ENCODE data around the gene ZNF862. TPM values are rescaled to one million over a fixed set of nuclear protein-coding genes. Genes with fewer than 3 reads are reported as not detected.

Gene ZNF862
- total RNA-seq, 1 donor from 2014 or later = 22.6 TPM

DNA sequence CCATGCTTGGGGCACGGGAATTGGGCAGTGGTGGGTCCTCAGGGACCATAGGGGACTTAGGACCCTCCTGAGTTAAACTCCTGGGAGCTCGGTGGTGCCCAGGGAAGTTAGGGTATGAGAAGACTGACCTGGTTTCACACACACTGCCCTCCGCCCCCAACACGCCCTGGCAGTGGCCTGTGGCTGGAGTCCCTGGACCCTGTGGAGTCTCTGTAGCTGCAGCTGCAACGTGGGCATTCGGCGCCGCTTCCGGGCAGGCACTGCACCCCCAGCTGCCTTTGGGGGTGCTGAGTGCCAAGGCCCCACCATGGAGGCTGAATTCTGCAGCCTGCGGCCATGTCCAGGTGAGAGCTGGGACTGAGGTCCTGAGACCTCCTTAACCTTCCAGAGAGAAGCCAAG, 29.9 kb upstream of the ZNF862 start:
- Mint-ChIP-seq H3K27me3 (ENCODE audit: unreplicated experiment) (peaks cover 12% of the 10 kb centered on the region), H3K27ac (ENCODE audit: unreplicated experiment) (no peak overlapping the region), H3K9me3 (ENCODE audit: unreplicated experiment) (no peaks in the 10 kb centered on the region), H3K36me3 (ENCODE audit: low read depth, unreplicated experiment) (peaks cover 3% of the 10 kb centered on the region), H3K4me1 (ENCODE audit: unreplicated experiment) (peaks cover 2% of the 10 kb centered on the region), H3K4me3 (ENCODE audit: unreplicated experiment) (no peak overlapping the region)
- TF ChIP-seq, protein P1, sequence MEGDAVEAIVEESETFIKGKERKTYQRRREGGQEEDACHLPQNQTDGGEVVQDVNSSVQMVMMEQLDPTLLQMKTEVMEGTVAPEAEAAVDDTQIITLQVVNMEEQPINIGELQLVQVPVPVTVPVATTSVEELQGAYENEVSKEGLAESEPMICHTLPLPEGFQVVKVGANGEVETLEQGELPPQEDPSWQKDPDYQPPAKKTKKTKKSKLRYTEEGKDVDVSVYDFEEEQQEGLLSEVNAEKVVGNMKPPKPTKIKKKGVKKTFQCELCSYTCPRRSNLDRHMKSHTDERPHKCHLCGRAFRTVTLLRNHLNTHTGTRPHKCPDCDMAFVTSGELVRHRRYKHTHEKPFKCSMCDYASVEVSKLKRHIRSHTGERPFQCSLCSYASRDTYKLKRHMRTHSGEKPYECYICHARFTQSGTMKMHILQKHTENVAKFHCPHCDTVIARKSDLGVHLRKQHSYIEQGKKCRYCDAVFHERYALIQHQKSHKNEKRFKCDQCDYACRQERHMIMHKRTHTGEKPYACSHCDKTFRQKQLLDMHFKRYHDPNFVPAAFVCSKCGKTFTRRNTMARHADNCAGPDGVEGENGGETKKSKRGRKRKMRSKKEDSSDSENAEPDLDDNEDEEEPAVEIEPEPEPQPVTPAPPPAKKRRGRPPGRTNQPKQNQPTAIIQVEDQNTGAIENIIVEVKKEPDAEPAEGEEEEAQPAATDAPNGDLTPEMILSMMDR (IDR thresholded peaks at IDR 0.05; ENCODE audit: unreplicated experiment) = no peak
- DNase-seq (ENCODE audit: low spot score) = no peak

DNA sequence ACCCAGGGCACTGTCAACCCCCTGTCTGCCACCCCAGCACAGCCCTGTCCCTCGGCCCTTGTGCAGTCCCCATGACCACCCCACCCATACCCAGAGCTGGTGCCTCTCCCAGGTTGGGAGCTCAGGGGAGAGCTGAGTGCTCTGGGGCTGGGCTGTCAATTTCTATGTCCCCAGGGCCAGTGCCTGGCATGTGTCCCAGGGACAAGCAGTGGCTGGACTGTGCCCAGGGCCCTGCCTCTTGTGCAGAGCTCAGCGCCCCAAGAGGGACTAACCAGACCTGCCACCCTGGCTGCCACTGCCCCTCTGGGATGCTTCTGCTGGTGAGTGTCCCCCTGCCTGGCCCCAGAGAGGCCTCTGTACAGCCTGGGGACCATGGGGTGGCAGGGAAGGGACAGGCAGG, 29.0 kb upstream of the ZNF862 start:
- Mint-ChIP-seq H3K27ac (ENCODE audit: unreplicated experiment) (no peak overlapping the region), H3K27me3 (ENCODE audit: unreplicated experiment) (peaks cover 11% of the 10 kb centered on the region), H3K4me3 (ENCODE audit: unreplicated experiment) (no peak overlapping the region), H3K9me3 (ENCODE audit: unreplicated experiment) (no peaks in the 10 kb centered on the region), H3K4me1 (ENCODE audit: unreplicated experiment) (peaks cover 2% of the 10 kb centered on the region), H3K36me3 (ENCODE audit: low read depth, unreplicated experiment) (peaks cover 3% of the 10 kb centered on the region)
- TF ChIP-seq, protein P1 (IDR thresholded peaks at IDR 0.05; ENCODE audit: unreplicated experiment) = no peak
- DNase-seq (ENCODE audit: low spot score) = no peak

DNA sequence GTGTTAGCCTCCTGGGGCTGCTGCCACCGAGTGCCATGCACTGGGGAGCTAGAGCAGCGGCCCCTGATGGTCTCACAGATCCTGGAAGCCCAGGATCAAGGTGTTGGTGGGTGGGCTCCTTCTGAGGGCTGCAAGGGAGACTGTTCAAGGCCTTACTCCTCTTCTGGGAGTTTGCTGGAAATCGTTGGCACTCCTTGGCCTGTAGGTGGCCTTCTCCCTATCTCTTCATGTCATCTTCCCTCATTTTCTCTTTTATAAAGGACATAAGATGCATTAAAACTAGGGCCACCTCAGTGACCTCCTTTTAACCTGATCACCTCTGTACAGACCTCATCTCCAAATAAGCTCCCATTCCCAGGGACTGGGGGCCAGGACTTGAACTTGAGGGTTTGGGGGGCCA, 27.0 kb upstream of the ZNF862 start:
- Mint-ChIP-seq H3K36me3 (ENCODE audit: low read depth, unreplicated experiment) (peaks cover 3% of the 10 kb centered on the region), H3K9me3 (ENCODE audit: unreplicated experiment) (no peaks in the 10 kb centered on the region), H3K27me3 (ENCODE audit: unreplicated experiment) (peaks cover 10% of the 10 kb centered on the region), H3K27ac (ENCODE audit: unreplicated experiment) (no peak overlapping the region), H3K4me3 (ENCODE audit: unreplicated experiment) (no peak overlapping the region), H3K4me1 (ENCODE audit: unreplicated experiment) (peaks cover 2% of the 10 kb centered on the region)
- TF ChIP-seq, protein P1 (IDR thresholded peaks at IDR 0.05; ENCODE audit: unreplicated experiment) = no peak
- DNase-seq (ENCODE audit: low spot score) = no peak

DNA sequence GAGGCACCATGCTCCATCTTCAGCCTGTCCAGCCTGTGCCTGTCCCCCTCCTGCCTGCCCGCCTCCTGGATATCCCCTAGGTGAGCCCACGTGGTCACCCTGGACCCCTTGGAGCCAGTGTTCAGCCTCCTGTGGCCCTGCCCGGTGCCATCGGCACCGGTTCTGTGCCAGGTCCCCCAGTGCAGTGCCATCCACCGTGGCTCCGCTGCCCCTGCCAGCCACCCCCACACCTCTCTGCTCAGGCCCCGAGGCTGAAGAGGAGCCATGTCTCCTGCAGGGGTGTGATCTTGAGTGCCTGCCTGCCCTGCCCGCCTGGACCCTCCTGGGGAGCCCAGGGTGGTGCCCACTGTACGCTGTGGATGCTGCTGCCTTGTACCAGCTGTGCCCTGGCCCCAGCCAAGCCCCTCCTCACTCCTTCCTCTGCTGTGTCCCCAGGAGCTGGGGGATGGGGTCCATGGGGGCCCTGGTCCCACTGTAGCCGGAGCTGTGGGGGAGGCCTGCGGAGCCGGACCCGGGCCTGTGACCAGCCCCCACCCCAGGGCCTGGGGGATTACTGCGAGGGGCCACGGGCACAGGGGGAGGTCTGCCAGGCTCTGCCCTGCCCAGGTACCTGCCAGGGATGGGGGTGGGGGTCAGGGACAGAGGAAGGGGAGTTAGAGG, 26.2 kb upstream of the ZNF862 start:
- Mint-ChIP-seq H3K27ac (ENCODE audit: unreplicated experiment) (no peak overlapping the region), H3K27me3 (ENCODE audit: unreplicated experiment) (peaks cover 8% of the 10 kb centered on the region)

More for the DNA sequence above, 26.2 kb upstream of the ZNF862 start:
- H3K36me3 Mint-ChIP-seq (ENCODE audit: low read depth, unreplicated experiment) = peaks cover 3% of the 10 kb centered on the region
- DNase-seq (ENCODE audit: low spot score) = no peak
- H3K9me3 Mint-ChIP-seq (ENCODE audit: unreplicated experiment) = no peaks in the 10 kb centered on the region
- H3K4me1 Mint-ChIP-seq (ENCODE audit: unreplicated experiment) = peaks cover 2% of the 10 kb centered on the region
- H3K4me3 Mint-ChIP-seq (ENCODE audit: unreplicated experiment) = no peak overlapping the region
- TF ChIP-seq, protein P1 (IDR thresholded peaks at IDR 0.05; ENCODE audit: unreplicated experiment) = no peak
